H1 (cell line): ENCODE measurements around the gene PDGFRA. TPM values are rescaled to one million over a fixed set of nuclear protein-coding genes. Genes with fewer than 3 reads are reported as not detected.

Experiments
- CTCF ChIA-PET: fragments of 300-600 bp; sonication (Branson Sonifier 250); formaldehyde crosslinking; loops from one replicate; lab custom pipeline; 2021; ENCODE audit not compliant: partially characterized antibody; lab: Charles Lee
- POLR2A ChIA-PET: fragments of 300-600 bp; sonication (Branson Sonifier 250); formaldehyde crosslinking; loops from one replicate; lab custom pipeline; 2021; ENCODE audit warnings: inconsistent platforms; ENCODE audit not compliant: partially characterized antibody; lab: Charles Lee
- DNase-seq, 2 experiments: peaks; one replicate each; pipeline versions ENCODE4 v3.0.0 to v3.0.0-alpha.2; 2010 to 2022; ENCODE audit warnings: low spot score in 2 of 2, low read depth in 1 of 2, mixed read lengths in 1 of 2
- FAIRE-seq: peaks from 2 replicates; lab custom pipeline; 2011; peaks lifted over from hg19 to GRCh38; lab: Jason Lieb, UNC
- H2AFZ ChIP-seq: 2 replicates; pipeline ENCODE4 v1.8.1; 2012; ENCODE audit warnings: low read length, inconsistent platforms
- H2AK5ac ChIP-seq: 2 replicates; pipeline ENCODE4 v1.6.1; 2013; ENCODE audit warnings: low read depth, low read length
- H2BK120ac ChIP-seq: replicated peaks from 2 replicates; pipeline ENCODE3; 2013; ENCODE audit warnings: low read depth, low read length, inconsistent platforms
- H2BK12ac ChIP-seq: 2 replicates; pipeline ENCODE4 v1.6.1; 2013; ENCODE audit warnings: low read depth, low read length
- H2BK15ac ChIP-seq: 2 replicates; pipeline ENCODE4 v1.6.1; 2013; ENCODE audit warnings: low read length
- H2BK20ac ChIP-seq: 2 replicates; pipeline ENCODE4 v1.6.1; 2013; ENCODE audit warnings: low read length
- H2BK5ac ChIP-seq: 2 replicates; pipeline ENCODE4 v1.6.1; 2013; ENCODE audit warnings: low read depth, low read length
- H3K14ac ChIP-seq: 2 replicates; pipeline ENCODE4 v1.6.1; 2013; ENCODE audit warnings: inconsistent platforms; ENCODE audit not compliant: insufficient read length
- H3K18ac ChIP-seq: 2 replicates; pipeline ENCODE4 v1.6.1; 2013; ENCODE audit warnings: low read length; ENCODE audit errors: extremely low read depth
- H3K23ac ChIP-seq: 2 replicates; pipeline ENCODE4 v1.6.1; 2013; ENCODE audit warnings: inconsistent platforms; ENCODE audit not compliant: insufficient read length
- H3K23me2 ChIP-seq: 2 replicates; pipeline ENCODE4 v1.6.1; 2013; ENCODE audit warnings: low read depth, low read length
- H3K27ac ChIP-seq: 2 replicates; pipeline ENCODE4 v1.6.1; 2011; ENCODE audit warnings: low read depth, low read length, inconsistent platforms
- H3K27me3 ChIP-seq, 4 experiments: replicated peaks in 1 of 4; 1 replicate in 1 of 4; 2 replicates in 3 of 4; pipeline versions ENCODE4 v1.6.1 to v1.8.1; 2011 to 2013; ENCODE audit warnings: low read length in 3 of 4, mild to moderate bottlenecking in 3 of 4, inconsistent platforms in 2 of 4, mixed read lengths in 2 of 4, moderate library complexity in 1 of 4; ENCODE audit not compliant: control insufficient read depth in 3 of 4, insufficient read depth in 3 of 4; ENCODE audit errors: extremely low read depth in 1 of 4
- H3K36me3 ChIP-seq, 4 experiments: 2 replicates each; pipeline versions ENCODE4 v1.6.1 to v1.8.1; 2011 to 2013; ENCODE audit warnings: mild to moderate bottlenecking in 4 of 4, low read length in 3 of 4, moderate library complexity in 2 of 4, control low read depth in 1 of 4, inconsistent platforms in 1 of 4; ENCODE audit not compliant: insufficient read depth in 4 of 4, control insufficient read depth in 2 of 4
- H3K4ac ChIP-seq: replicated peaks from 2 replicates; pipeline ENCODE3; 2013; ENCODE audit warnings: low read length, low read depth, mixed read lengths, inconsistent platforms; ENCODE audit not compliant: insufficient read length
- H3K4me1 ChIP-seq, 4 experiments: replicated peaks in 1 of 4; 1 replicate in 1 of 4; 2 replicates in 3 of 4; pipeline versions ENCODE4 v1.6.1 to v1.8.1; 2011 to 2013; ENCODE audit warnings: low read length in 3 of 4, inconsistent platforms in 2 of 4, mixed read lengths in 1 of 4; ENCODE audit not compliant: insufficient read depth in 4 of 4, control insufficient read depth in 3 of 4
- H3K4me2 ChIP-seq, 2 experiments: 2 replicates each; pipeline versions ENCODE4 v1.6.1 to v1.8.1; 2011 to 2013; ENCODE audit warnings: low read depth in 2 of 2, low read length in 2 of 2, control low read depth in 1 of 2, inconsistent platforms in 1 of 2, mild to moderate bottlenecking in 1 of 2; ENCODE audit not compliant: insufficient read depth in 1 of 2
- H3K4me3 ChIP-seq, 4 experiments: fragments of 200-600, 300-600 bp in 1 of 4; sonication (generic), shearing (Covaris generic), sonication (Bioruptor Twin) in 1 of 4; 2 replicates each; pipeline versions ENCODE4 v1.5.1 to v1.8.1; 2011 to 2016; ENCODE audit warnings: low read length in 4 of 4, low read depth in 3 of 4, control low read depth in 2 of 4, inconsistent platforms in 2 of 4, mild to moderate bottlenecking in 2 of 4, mixed read lengths in 1 of 4, moderate library complexity in 1 of 4; ENCODE audit not compliant: insufficient read depth in 2 of 4; ENCODE audit errors: extremely low read depth in 1 of 4
- H3K56ac ChIP-seq: replicated peaks from 2 replicates; pipeline ENCODE3; 2013; ENCODE audit warnings: low read depth, mild to moderate bottlenecking, mixed read lengths, low read length, inconsistent platforms; ENCODE audit not compliant: insufficient read length
- H3K79me1 ChIP-seq: 2 replicates; pipeline ENCODE4 v1.6.1; 2013; ENCODE audit warnings: low read depth, low read length, control low read depth
- H3K79me2 ChIP-seq, 2 experiments: 2 replicates each; pipeline versions ENCODE4 v1.6.1 to v1.8.1; 2012 to 2013; ENCODE audit warnings: low read length in 2 of 2, mild to moderate bottlenecking in 2 of 2, inconsistent platforms in 1 of 2; ENCODE audit not compliant: insufficient read depth in 2 of 2, control insufficient read depth in 1 of 2
- H3K9ac ChIP-seq, 4 experiments: replicated peaks in 1 of 4; 1 replicate in 1 of 4; 2 replicates in 3 of 4; pipeline versions ENCODE4 v1.6.1 to v1.8.1; 2011 to 2013; ENCODE audit warnings: low read depth in 3 of 4, low read length in 3 of 4, control low read depth in 2 of 4, mild to moderate bottlenecking in 2 of 4, moderate library complexity in 2 of 4, inconsistent platforms in 1 of 4; ENCODE audit errors: extremely low read depth in 1 of 4
- H3K9me3 ChIP-seq, 2 experiments: 2 replicates each; pipeline versions ENCODE4 v1.6.1 to v1.8.1; 2012 to 2013; ENCODE audit warnings: mild to moderate bottlenecking in 2 of 2, moderate library complexity in 2 of 2, control low read depth in 1 of 2, inconsistent platforms in 1 of 2, low read depth in 1 of 2, low read length in 1 of 2, mixed read lengths in 1 of 2; ENCODE audit not compliant: insufficient read depth in 2 of 2
- H4K20me1 ChIP-seq, 2 experiments: replicated peaks in 1 of 2; 2 replicates each; pipeline versions ENCODE3 to v1.8.1; 2011 to 2013; ENCODE audit warnings: inconsistent platforms in 2 of 2, low read length in 2 of 2, mild to moderate bottlenecking in 1 of 2; ENCODE audit not compliant: insufficient read depth in 2 of 2, control insufficient read depth in 1 of 2
- H4K5ac ChIP-seq: 2 replicates; pipeline ENCODE4 v1.6.1; 2013; ENCODE audit warnings: low read length, low read depth, mixed read lengths, inconsistent platforms; ENCODE audit not compliant: insufficient read length
- H4K8ac ChIP-seq: 2 replicates; pipeline ENCODE4 v1.8.0; 2013; ENCODE audit warnings: mild to moderate bottlenecking, moderate library complexity, low read length, inconsistent platforms; ENCODE audit not compliant: insufficient read depth; ENCODE audit errors: extremely low read depth
- H4K91ac ChIP-seq: replicated peaks from 2 replicates; pipeline ENCODE3; 2013; ENCODE audit warnings: low read length, mixed read lengths, inconsistent platforms; ENCODE audit not compliant: insufficient read length
- BRCA1 ChIP-seq: IDR thresholded peaks from 2 replicates; pipeline ENCODE4 v1.6.1; 2012; ENCODE audit warnings: low read depth, low read length, improper control_type of control experiment
- CHD2 ChIP-seq: IDR thresholded peaks from 2 replicates; pipeline ENCODE4 v1.6.1; 2012; ENCODE audit warnings: low read length, improper control_type of control experiment
- CREB1 ChIP-seq: IDR thresholded peaks from 2 replicates; pipeline ENCODE4 v1.6.1; 2012; ENCODE audit warnings: inconsistent platforms
- EZH2 ChIP-seq: fragments of 200-600 bp; sonication (generic); IDR thresholded peaks from 2 replicates; pipeline ENCODE4 v1.7.1; 2012; ENCODE audit warnings: low read depth, mild to moderate bottlenecking, moderate library complexity, low read length, inconsistent platforms; ENCODE audit not compliant: severe bottlenecking
- MAFK ChIP-seq: IDR thresholded peaks from 2 replicates; pipeline ENCODE4 v1.6.1; 2012; ENCODE audit warnings: low read depth, mild to moderate bottlenecking, improper control_type of control experiment, low read length
- NANOG ChIP-seq: IDR thresholded peaks from 2 replicates; pipeline ENCODE4 v1.6.1; 2011; ENCODE audit warnings: low read length, low read depth, mild to moderate bottlenecking, inconsistent platforms; ENCODE audit not compliant: insufficient read depth, poor library complexity, severe bottlenecking
- POU5F1 ChIP-seq: IDR thresholded peaks from 2 replicates; pipeline ENCODE4 v1.6.1; 2011; ENCODE audit warnings: low read depth, mild to moderate bottlenecking, low read length, moderate library complexity
- RAD21 ChIP-seq, 2 experiments: IDR thresholded peaks in 1 of 2; conservative IDR thresholded peaks in 1 of 2; 2 replicates each; pipeline ENCODE4 v1.6.1; 2011; ENCODE audit warnings: low read depth in 2 of 2, low read length in 2 of 2, improper control_type of control experiment in 1 of 2, inconsistent platforms in 1 of 2, mild to moderate bottlenecking in 1 of 2, moderate library complexity in 1 of 2
- SAP30 ChIP-seq: fragments of 300-600 bp; sonication (generic); IDR thresholded peaks from 2 replicates; pipeline ENCODE4 v1.7.1; 2012; ENCODE audit warnings: low read length, moderate library complexity, mild to moderate bottlenecking, inconsistent platforms; ENCODE audit not compliant: insufficient read depth, insufficient replicate concordance
- SP1 ChIP-seq: IDR thresholded peaks from 2 replicates; pipeline ENCODE4 v1.6.1; 2011; ENCODE audit warnings: low read depth, low read length
- SP4 ChIP-seq: IDR thresholded peaks from 2 replicates; pipeline ENCODE4 v1.6.1; 2012; ENCODE audit warnings: low read length, inconsistent platforms
- SUZ12 ChIP-seq: fragments of 200-600 bp; sonication (generic); IDR thresholded peaks from 2 replicates; pipeline ENCODE4 v1.6.1; 2012; ENCODE audit warnings: mild to moderate bottlenecking, inconsistent platforms, low read length, moderate library complexity, mixed read lengths
- ZNF274 ChIP-seq: IDR thresholded peaks from 2 replicates; pipeline ENCODE4 v1.7.0; 2012; ENCODE audit warnings: low read length, borderline replicate concordance; ENCODE audit errors: extremely low read depth
- WGBS, 2 experiments: shearing (Covaris generic) in 1 of 2; methylation state at CpG; one replicate each; pipeline versions ENCODE4 v1.1.6 to v1.1.7; 2013 to 2015; ENCODE audit warnings: low lambda C conversion rate in 2 of 2, mixed read lengths in 2 of 2, inconsistent platforms in 1 of 2, low coverage in 1 of 2, missing lambda C conversion rate in 1 of 2; ENCODE audit not compliant: insufficient replicate concordance in 2 of 2, insufficient coverage in 1 of 2, insufficient read length in 1 of 2; ENCODE audit errors: extremely low coverage in 1 of 2, missing lambda C conversion rate in 1 of 2; 5-methylcytosine and 5-hydroxymethylcytosine counted together
- polyA plus RNA-seq, 7 experiments: library from polyadenylated mRNA; depleted of rRNA in 3 of 7; stranded (reverse) in 5 of 7; unstranded in 2 of 7; fragments of >200 nt in 5 of 7; fragments of 200-250 nt in 2 of 7; gene quantifications; 1 replicate in 5 of 7; 2 replicates in 1 of 7; 4 replicates in 1 of 7; pipeline versions ENCODE4 v1.2.1 to v1.2.3, GENCODE V29; 2011 to 2013; ENCODE audit warnings: missing spikeins in 2 of 7, mixed read lengths in 2 of 7
- total RNA-seq: library from RNA; stranded (reverse); fragmentation: NEBNext Ultra II Directional; extraction: Animal tissue kit (Norgen Biotek cat#: 25700); gene quantifications from 2 replicates; pipeline ENCODE4 v1.2.1, GENCODE V29; 2021

The PDGFRA gene
- total and polyA plus RNA-seq, 2 of the 8 experiments (the other 6 are each of a cell fraction or from before 2014, with no cell fraction given): 1.4 to 3.4 TPM

- Histone ChIP-seq H2BK5ac (no peak overlapping the region), H3K36me3 (no peaks in the 10 kb centered on the region), H3K4me3 (peak overlapping the region; percentile 29 to 85 (median 42); a peak in 7 of 8 replicates), H3K4me2 (peak overlapping the region; percentile 67 to 72), H3K23me2 (peaks cover 41% of the 10 kb centered on the region), H3K9ac (no peak overlapping the region), H4K91ac (no peak overlapping the region), H3K14ac (no peak overlapping the region), H2BK120ac (no peak overlapping the region), H4K5ac (no peak overlapping the region), H2BK15ac (no peak overlapping the region), H4K20me1 (peaks cover 7 to 10% of the 10 kb centered on the region in 2 experiments), H3K56ac (no peak overlapping the region), H2AFZ (peak overlapping the region; percentile 46; the same call in 1 of the 2 replicates), H2BK12ac (0 out of 2 replicates have a peak overlapping the region, but pooled peaks have one; percentile 87), H3K79me1 (no peaks in the 10 kb centered on the region), H3K9me3 (peaks cover 0 to 3% of the 10 kb centered on the region in 2 experiments; a peak in 1 of 4 replicates), H3K79me2 (no peaks in the 10 kb centered on the region), H3K4ac (no peak overlapping the region), H3K23ac (no peak overlapping the region), H3K27me3 (peaks cover 39 to 75% (median 70%) of the 10 kb centered on the region in 4 experiments)
- CTCF ChIA-PET: interaction anchor here (0.5 to 5.3 kb wide), 8 partner anchors 15 to 1032 kb away, joined by 3 to 65 read pairs (median 4); no protein-coding TSS in a partner anchor
- no peak for FAIRE-seq
- 4% methylated on average over 8 of the region's 20 CpGs; no CpG with 5 or more reads in 1 of the 2 experiments for WGBS, 2 experiments
- TF ChIP-seq ZNF274: no peak
- TF ChIP-seq SUZ12: peak; percentile 83; the same call in 1 of the 2 replicates
- no peak for TF ChIP-seq RAD21 (IDR thresholded peaks at IDR 0.05 in 1 of 2, conservative IDR thresholded peaks at IDR 0.05 in 1 of 2; ENCODE audit: low read depth in 2 of 2, low read length in 2 of 2)
- peak; percentile 92 for TF ChIP-seq EZH2
- TF ChIP-seq BRCA1: no peak
- TF ChIP-seq SP4: no peak
- no peak for TF ChIP-seq MAFK
- no peak for TF ChIP-seq CREB1
- TF ChIP-seq NANOG: no peak
- TF ChIP-seq SAP30: no peak
- no peak for TF ChIP-seq POU5F1
- TF ChIP-seq SP1: no peak
- no peak for TF ChIP-seq CHD2
- TF ChIP-seq, all 59 proteins: peak for 2
- peak overlapping the region; percentile 73; the same call in 1 of the 2 replicates for H4K8ac ChIP-seq
- H2AK5ac ChIP-seq: no peak overlapping the region; the same call in 1 of the 2 replicates
- H3K4me1 ChIP-seq: peaks cover 0 to 26% (median 16%) of the 10 kb centered on the region in 4 experiments; a peak in 6 of 7 replicates
- POLR2A ChIA-PET: interaction anchor here (0.9 to 1.0 kb wide), 2 partner anchors 134 to 371 kb away, joined by 3 read pairs; no protein-coding TSS in a partner anchor
- H3K27ac ChIP-seq: no peak overlapping the region
- no peak overlapping the region for H2BK20ac ChIP-seq
- no peak for DNase-seq
- H3K18ac ChIP-seq: no peak overlapping the region; the same call in 1 of the 2 replicates
Measured at GRCh38 chr4:54231419-54231767, 2.3 kb downstream of the PDGFRA start.
